NCI-H2227 (cell line): ENCODE measurements around the gene CRHBP.
"Not testable (repeated sequence)": the region's sequence is repeated elsewhere in the genome, so short reads cannot be mapped to it uniquely, and the experiment has no call there.

Experiments used
- DNase-seq: peaks from one replicate; lab custom pipeline; 2025; ENCODE audit not compliant: unreplicated experiment; lab: John Stamatoyannopoulos, UW

Gene CRHBP

GRCh38 chr5:76958991-76959767 is 6.3 kb downstream of the CRHBP start:
- no peak for DNase-seq

GRCh38 chr5:76960004-76960625 is 7.3 kb downstream of the CRHBP start:
- DNase-seq: no peak

GRCh38 chr5:76964060-76964459 is 11.2 kb downstream of the CRHBP start:
- no peak for DNase-seq

- DNase-seq: no peak
Observed at GRCh38 chr5:76971511-76971910, 18.7 kb downstream of the CRHBP start.

GRCh38 chr5:76972689-76973088 is 19.8 kb downstream of the CRHBP start:
- no peak for DNase-seq

GRCh38 chr5:76974785-76975184 is 21.9 kb downstream of the CRHBP start:
- no peak for DNase-seq

- no peak for DNase-seq
Observed at GRCh38 chr5:76978869-76979268, 26.0 kb downstream of the CRHBP start.

GRCh38 chr5:76980518-76981144 is 27.8 kb downstream of the CRHBP start:
- no peak for DNase-seq

GRCh38 chr5:76982450-76982849 is 29.6 kb downstream of the CRHBP start:
- no peak for DNase-seq

- no peak for DNase-seq
Observed at GRCh38 chr5:76983468-76983867, 30.6 kb downstream of the CRHBP start.

- DNase-seq: no peak
Observed at GRCh38 chr5:76986825-76987526, 34.1 kb downstream of the CRHBP start.

GRCh38 chr5:76990899-76991459 is 38.1 kb downstream of the CRHBP start:
- no peak for DNase-seq

- DNase-seq: not testable (repeated sequence)
Observed at GRCh38 chr5:76993436-76993835, 40.6 kb downstream of the CRHBP start.

GRCh38 chr5:76994337-76994736 is 41.5 kb downstream of the CRHBP start:
- DNase-seq: no peak

- not testable (repeated sequence) for DNase-seq
Observed at GRCh38 chr5:76998251-76998650, 45.4 kb downstream of the CRHBP start.

GRCh38 chr5:76999451-76999850 is 46.6 kb downstream of the CRHBP start:
- DNase-seq: no peak

- no peak for DNase-seq
Observed at GRCh38 chr5:77003246-77003645, 50.4 kb downstream of the CRHBP start.

- no peak for DNase-seq
Observed at GRCh38 chr5:77006124-77006523, 53.3 kb downstream of the CRHBP start.

GRCh38 chr5:77008413-77008812 is 55.6 kb downstream of the CRHBP start:
- no peak for DNase-seq

- DNase-seq: no peak
Observed at GRCh38 chr5:77010243-77010642, 57.4 kb downstream of the CRHBP start.

GRCh38 chr5:77011498-77011897 is 58.7 kb downstream of the CRHBP start:
- no peak for DNase-seq
